Activated CD4-positive, alpha-beta memory T cell treated with anti-CD3 and anti-CD28 coated beads, Interleukin-2, amount 10 ng/mL, durations not matched to agents 7 days and 5 days (primary cell): ENCODE data around the gene NACA. TPM values are rescaled to one million over a fixed set of nuclear protein-coding genes. Genes with fewer than 3 reads are reported as not detected.
"Not testable (repeated sequence)": the region's sequence is repeated elsewhere in the genome, so short reads cannot be mapped to it uniquely, and the experiment has no call there.

Source experiments
- CTCF ChIA-PET: fragments of 350-600 bp; sonication (Branson Sonifier 250); formaldehyde crosslinking; loops from one replicate; lab custom pipeline; 2021; ENCODE audit warnings: antibody characterized with exemption, inconsistent platforms; lab: Charles Lee
- POLR2A ChIA-PET: fragments of 350-600 bp; sonication (Branson Sonifier 250); formaldehyde crosslinking; loops from one replicate; lab custom pipeline; 2021; ENCODE audit warnings: antibody characterized with exemption; lab: Charles Lee
- DNase-seq: peaks from one replicate; pipeline ENCODE4 v3.0.0-alpha.2; 2020
- H3K27ac Mint-ChIP-seq: one replicate; pipeline ENCODE4 v1.8.0; 2021; ENCODE audit warnings: mild to moderate bottlenecking, mixed read lengths
- H3K27me3 Mint-ChIP-seq: one replicate; pipeline ENCODE4 v1.8.0; 2021; ENCODE audit warnings: mixed read lengths
- H3K36me3 Mint-ChIP-seq: one replicate; pipeline ENCODE4 v1.8.0; 2021; ENCODE audit warnings: low read depth, mixed read lengths
- H3K4me1 Mint-ChIP-seq: one replicate; pipeline ENCODE4 v1.8.0; 2021; ENCODE audit warnings: mixed read lengths
- H3K4me3 Mint-ChIP-seq: one replicate; pipeline ENCODE4 v1.8.0; 2021; ENCODE audit warnings: mild to moderate bottlenecking, mixed read lengths
- H3K9me3 Mint-ChIP-seq: one replicate; pipeline ENCODE4 v1.8.0; 2021; ENCODE audit warnings: mixed read lengths
- total RNA-seq, 2 experiments: library from RNA; stranded (reverse); gene quantifications; one replicate each; pipeline ENCODE4 v1.2.3, GENCODE V29; 2021

Gene NACA
- total RNA-seq, 2 experiments from 2014 or later: 826 to 860 TPM

GRCh38 chr12:56753566-56753965, 28.5 kb upstream of the NACA start:
- POLR2A ChIA-PET: interaction anchor here (1.2 to 7.9 kb wide), 4 partner anchors 27 to 359 kb away, joined by 3 to 72 read pairs (median 25); partner anchors contain the start of genes NACA, NEMP1 and PTGES3
- peak overlapping the region; percentile 39 for H3K4me3 Mint-ChIP-seq

GRCh38 chr12:56751712-56752598, 26.9 kb upstream of the NACA start, which contains the start of gene PRIM1:
TSS of gene PRIM1 (minus strand) at chr12:56752323. CDS start at chr12:56752298, 25 bp downstream.
- ChIA-PET POLR2A (interaction anchor here (0.5 to 7.9 kb wide), 21 partner anchors 9 to 477 kb away, joined by 3 to 72 read pairs (median 4); partner anchors contain the start of genes ATP5F1B, NACA, NEMP1 and PTGES3), CTCF (interaction anchor here (0.7 to 3.0 kb wide), 10 partner anchors 9 to 424 kb away, joined by 3 to 9 read pairs (median 4); partner anchors contain the start of genes NACA and STAT6)
- peaks cover 50% of the 10 kb centered on the region for H3K4me1 Mint-ChIP-seq
- no peaks in the 10 kb centered on the region for H3K9me3 Mint-ChIP-seq
- peak; percentile 89 for DNase-seq
- peak within 1 kb of the TSS; percentile 99 for H3K4me3 Mint-ChIP-seq
- H3K36me3 Mint-ChIP-seq: peaks cover 43% of the 10 kb centered on the region
- H3K27me3 Mint-ChIP-seq: no peaks in the 10 kb centered on the region
- H3K27ac Mint-ChIP-seq: peak within 1 kb of the TSS; percentile 97

More at GRCh38 chr12:56753566-56753965, 28.5 kb upstream of the NACA start:
- Mint-ChIP-seq H3K27me3 (no peaks in the 10 kb centered on the region), H3K4me1 (peaks cover 47% of the 10 kb centered on the region), H3K36me3 (peaks cover 29% of the 10 kb centered on the region), H3K27ac (no peak overlapping the region), H3K9me3 (peaks cover 4% of the 10 kb centered on the region)
- DNase-seq: no peak
- CTCF ChIA-PET: interaction anchor here (0.7 to 7.2 kb wide), 4 partner anchors 10 to 325 kb away, joined by 3 to 66 read pairs (median 6); partner anchors contain the start of gene NEMP1

GRCh38 chr12:56750596-56750995, 25.5 kb upstream of the NACA start:
- peak overlapping the region; percentile 99 for H3K4me3 Mint-ChIP-seq
- peak overlapping the region; percentile 52 for H3K27ac Mint-ChIP-seq
- ChIA-PET CTCF (interaction anchor here (1.1 to 3.0 kb wide), 3 partner anchors 114 to 361 kb away, joined by 4 to 8 read pairs (median 7); partner anchors contain the start of gene STAT6), POLR2A (interaction anchor here (1.0 to 7.9 kb wide), 11 partner anchors 8 to 479 kb away, joined by 3 to 72 read pairs (median 11); partner anchors contain the start of genes ATP5F1B, NACA, NEMP1 and PTGES3)
- not testable (repeated sequence) for H3K9me3 Mint-ChIP-seq, DNase-seq, H3K27me3 Mint-ChIP-seq
- H3K4me1 Mint-ChIP-seq: peaks cover 53% of the 10 kb centered on the region
- H3K36me3 Mint-ChIP-seq: peaks cover 54% of the 10 kb centered on the region

- Mint-ChIP-seq H3K36me3 (peaks cover 54% of the 10 kb centered on the region), H3K27me3 (no peaks in the 10 kb centered on the region), H3K4me1 (peaks cover 50% of the 10 kb centered on the region), H3K9me3 (no peaks in the 10 kb centered on the region), H3K4me3 (peak overlapping the region; percentile 61), H3K27ac (peak overlapping the region; percentile 75)
- DNase-seq: no peak
- CTCF ChIA-PET: interaction anchor here (1.1 to 2.1 kb wide), 3 partner anchors 24 to 272 kb away, joined by 3 to 7 read pairs (median 4); partner anchors contain the start of gene NACA
- POLR2A ChIA-PET: interaction anchor here (1.4 to 7.9 kb wide), 3 partner anchors 24 to 114 kb away, joined by 3 to 72 read pairs (median 11); partner anchors contain the start of gene NACA
Measured at GRCh38 chr12:56749853-56750252, 24.8 kb upstream of the NACA start.

- Mint-ChIP-seq H3K4me1 (peaks cover 50% of the 10 kb centered on the region), H3K27ac (peak overlapping the region; percentile 75), H3K27me3 (no peaks in the 10 kb centered on the region), H3K9me3 (no peaks in the 10 kb centered on the region), H3K4me3 (peak overlapping the region; percentile 61), H3K36me3 (peaks cover 57% of the 10 kb centered on the region)
- ChIA-PET POLR2A (interaction anchor here (1.4 to 7.9 kb wide), 3 partner anchors 23 to 114 kb away, joined by 3 to 72 read pairs (median 11); partner anchors contain the start of gene NACA), CTCF (interaction anchor here (1.1 to 2.1 kb wide), 3 partner anchors 23 to 272 kb away, joined by 3 to 7 read pairs (median 4); partner anchors contain the start of gene NACA)
- DNase-seq: no peak
Measured at GRCh38 chr12:56749359-56749758, 24.3 kb upstream of the NACA start.

GRCh38 chr12:56728139-56728861, 3.2 kb upstream of the NACA start:
- Mint-ChIP-seq H3K9me3 (no peaks in the 10 kb centered on the region), H3K27ac (no peak overlapping the region), H3K4me3 (no peak overlapping the region), H3K4me1 (peaks cover 17% of the 10 kb centered on the region), H3K36me3 (peaks cover 73% of the 10 kb centered on the region), H3K27me3 (no peaks in the 10 kb centered on the region)
- CTCF ChIA-PET: no interaction called here
- POLR2A ChIA-PET: interaction anchor here (4.7 kb wide), 1 partner anchor 41 kb away, joined by 123 read pairs; the partner anchor contains the start of gene PTGES3
- DNase-seq: no peak

GRCh38 chr12:56726196-56726675, 1.1 kb upstream of the NACA start:
- CTCF ChIA-PET: interaction anchor here (0.9 to 2.9 kb wide), 9 partner anchors 23 to 386 kb away, joined by 3 to 9 read pairs (median 4); partner anchors contain the start of gene PTGES3
- H3K36me3 Mint-ChIP-seq: peaks cover 78% of the 10 kb centered on the region
- not testable (repeated sequence) for H3K9me3 Mint-ChIP-seq, H3K27me3 Mint-ChIP-seq, DNase-seq
- peak overlapping the region; percentile 94 for H3K4me3 Mint-ChIP-seq
- H3K27ac Mint-ChIP-seq: peak overlapping the region; percentile 97
- peaks cover 38% of the 10 kb centered on the region for H3K4me1 Mint-ChIP-seq
- POLR2A ChIA-PET: interaction anchor here (0.6 to 4.7 kb wide), 25 partner anchors 8 to 709 kb away, joined by 3 to 123 read pairs (median 5); partner anchors contain the start of genes ATP5F1B, INHBC, NAB2 and PRIM1

GRCh38 chr12:56725723-56726102, 614 bp upstream of the NACA start:
- ChIA-PET CTCF (interaction anchor here (0.8 to 2.9 kb wide), 12 partner anchors 11 to 387 kb away, joined by 3 to 9 read pairs (median 4); partner anchors contain the start of genes PRIM1 and PTGES3), POLR2A (interaction anchor here (0.5 to 4.7 kb wide), 39 partner anchors 9 to 709 kb away, joined by 3 to 123 read pairs (median 4); partner anchors contain the start of genes ATP5F1B, INHBC, NAB2 and NEMP1)
- no peaks in the 10 kb centered on the region for H3K27me3 Mint-ChIP-seq
- H3K27ac Mint-ChIP-seq: peak overlapping the region; percentile 97
- H3K4me3 Mint-ChIP-seq: peak overlapping the region; percentile 94
- peaks cover 43% of the 10 kb centered on the region for H3K4me1 Mint-ChIP-seq
- no peaks in the 10 kb centered on the region for H3K9me3 Mint-ChIP-seq
- peaks cover 78% of the 10 kb centered on the region for H3K36me3 Mint-ChIP-seq
- no peak for DNase-seq

- Mint-ChIP-seq H3K9me3 (no peaks in the 10 kb centered on the region), H3K36me3 (peaks cover 84% of the 10 kb centered on the region), H3K4me3 (peak overlapping the region; percentile 94), H3K27ac (peak overlapping the region; percentile 97), H3K4me1 (peaks cover 54% of the 10 kb centered on the region), H3K27me3 (no peaks in the 10 kb centered on the region)
- ChIA-PET CTCF (interaction anchor here (1.0 to 1.8 kb wide), 4 partner anchors 20 to 37 kb away, joined by 3 to 9 read pairs (median 4); partner anchors contain the start of genes PRIM1 and PTGES3), POLR2A (interaction anchor here (0.7 to 8.9 kb wide), 17 partner anchors 26 to 734 kb away, joined by 3 to 155 read pairs (median 6); partner anchors contain the start of genes ATP5F1B, BAZ2A, PRIM1 and PTGES3)
- DNase-seq: peak; percentile 24
Measured at GRCh38 chr12:56724701-56724971, 463 bp downstream of the NACA start.

- ChIA-PET POLR2A (interaction anchor here (0.9 to 8.9 kb wide), 10 partner anchors 10 to 95 kb away, joined by 3 to 155 read pairs (median 4); partner anchors contain the start of genes ATP5F1B, BAZ2A and PTGES3), CTCF (interaction anchor here (0.6 kb wide), 1 partner anchor 352 kb away, joined by 3 read pairs; no protein-coding TSS in a partner anchor)
- DNase-seq: no peak
- Mint-ChIP-seq H3K27ac (peak overlapping the region; percentile 97), H3K36me3 (peaks cover 85% of the 10 kb centered on the region), H3K4me1 (peaks cover 59% of the 10 kb centered on the region), H3K9me3 (no peaks in the 10 kb centered on the region), H3K27me3 (no peaks in the 10 kb centered on the region), H3K4me3 (peak overlapping the region; percentile 94)
Measured at GRCh38 chr12:56723889-56724700, 1.0 kb downstream of the NACA start.
